MM.1S (cell line): ENCODE measurements around the gene KLHL2.
A peak's percentile ranks its signal among the peaks of the same experiment; 100 is the strongest.

Experiments
- DNase-seq: peaks from one replicate; pipeline ENCODE4 v3.0.0-alpha.2; 2015
- H2AFZ ChIP-seq: fragments of 300-600 bp; sonication (generic); 2 replicates; pipeline ENCODE4 v1.6.0; 2016; ENCODE audit warnings: antibody characterized with exemption, low read length
- H3F3A ChIP-seq: fragments of 300-600 bp; sonication (generic); 2 replicates; pipeline ENCODE4 v1.6.1; 2016; ENCODE audit warnings: mild to moderate bottlenecking, antibody characterized with exemption, low read length, moderate library complexity, mixed read lengths; ENCODE audit not compliant: insufficient read depth
- H3K27ac ChIP-seq: fragments of 300-600 bp; sonication (generic); 2 replicates; pipeline ENCODE4 v1.5.1; 2016; ENCODE audit warnings: mild to moderate bottlenecking, low read length
- H3K27me3 ChIP-seq: fragments of 300-600 bp; sonication (generic); replicated peaks from 2 replicates; pipeline ENCODE4 v1.6.0; 2016; ENCODE audit warnings: low read length; ENCODE audit not compliant: insufficient read depth
- H3K36me3 ChIP-seq: fragments of 300-600 bp; sonication (generic); replicated peaks from 2 replicates; pipeline ENCODE4 v1.6.1; 2016; ENCODE audit warnings: mild to moderate bottlenecking, low read length, mixed read lengths; ENCODE audit not compliant: insufficient read depth
- H3K4me1 ChIP-seq: fragments of 300-600 bp; sonication (generic); 2 replicates; pipeline ENCODE4 v1.6.1; 2016; ENCODE audit warnings: low read length, mixed read lengths
- H3K4me2 ChIP-seq: fragments of 300-600 bp; sonication (generic); 2 replicates; pipeline ENCODE4 v1.6.0; 2016; ENCODE audit warnings: low read depth, low read length
- H3K4me3 ChIP-seq: fragments of 300-600 bp; sonication (generic); 2 replicates; pipeline ENCODE4 v1.5.1; 2016; ENCODE audit warnings: low read length, mixed read lengths
- H3K79me2 ChIP-seq: fragments of 300-600 bp; sonication (generic); 2 replicates; pipeline ENCODE4 v1.6.1; 2016; ENCODE audit warnings: mixed run types, low read length, mixed read lengths
- H3K9ac ChIP-seq: fragments of 300-600 bp; sonication (generic); 2 replicates; pipeline ENCODE4 v1.6.1; 2016; ENCODE audit warnings: low read length, mixed read lengths
- H3K9me2 ChIP-seq: fragments of 300-600 bp; sonication (generic); replicated peaks from 2 replicates; pipeline ENCODE4 v1.6.1; 2016; ENCODE audit warnings: mild to moderate bottlenecking, low read length, mixed read lengths; ENCODE audit not compliant: insufficient read depth
- H3K9me3 ChIP-seq: fragments of 300-600 bp; sonication (generic); replicated peaks from 2 replicates; pipeline ENCODE4 v1.6.1; 2016; ENCODE audit warnings: mild to moderate bottlenecking, low read length, mixed read lengths; ENCODE audit not compliant: insufficient read depth
- H4K20me1 ChIP-seq: fragments of 300-600 bp; sonication (generic); 2 replicates; pipeline ENCODE4 v1.6.1; 2016; ENCODE audit warnings: mild to moderate bottlenecking, low read length, moderate library complexity, mixed read lengths; ENCODE audit not compliant: insufficient read depth
- EZH2 ChIP-seq: fragments of 300-600 bp; sonication (generic); optimal IDR thresholded peaks from 2 replicates; pipeline ENCODE3; 2017; ENCODE audit warnings: low read depth, mild to moderate bottlenecking, antibody characterized with exemption, low read length, mixed read lengths
- EZH2phosphoT487 ChIP-seq: fragments of 300-600 bp; sonication (generic); IDR thresholded peaks from 2 replicates; pipeline ENCODE4 v1.6.1; 2018; ENCODE audit warnings: antibody characterized with exemption, low read length
- TF ChIP-seq, protein P1 (sequence below): fragments of 300-600 bp; sonication (generic); IDR thresholded peaks from 2 replicates; pipeline ENCODE4 v1.5.1; 2016; ENCODE audit warnings: antibody characterized with exemption, low read length, mixed read lengths

KLHL2 gene

GRCh38 chr4:165201806-165202205, 5.6 kb upstream of the KLHL2 start:
- no peak overlapping the region for H3K27ac ChIP-seq
- no peaks in the 10 kb centered on the region for H3K36me3 ChIP-seq
- no peaks in the 10 kb centered on the region; the same call in 1 of the 2 replicates for H3F3A ChIP-seq
- TF ChIP-seq EZH2: no peak
- TF ChIP-seq, protein P1, sequence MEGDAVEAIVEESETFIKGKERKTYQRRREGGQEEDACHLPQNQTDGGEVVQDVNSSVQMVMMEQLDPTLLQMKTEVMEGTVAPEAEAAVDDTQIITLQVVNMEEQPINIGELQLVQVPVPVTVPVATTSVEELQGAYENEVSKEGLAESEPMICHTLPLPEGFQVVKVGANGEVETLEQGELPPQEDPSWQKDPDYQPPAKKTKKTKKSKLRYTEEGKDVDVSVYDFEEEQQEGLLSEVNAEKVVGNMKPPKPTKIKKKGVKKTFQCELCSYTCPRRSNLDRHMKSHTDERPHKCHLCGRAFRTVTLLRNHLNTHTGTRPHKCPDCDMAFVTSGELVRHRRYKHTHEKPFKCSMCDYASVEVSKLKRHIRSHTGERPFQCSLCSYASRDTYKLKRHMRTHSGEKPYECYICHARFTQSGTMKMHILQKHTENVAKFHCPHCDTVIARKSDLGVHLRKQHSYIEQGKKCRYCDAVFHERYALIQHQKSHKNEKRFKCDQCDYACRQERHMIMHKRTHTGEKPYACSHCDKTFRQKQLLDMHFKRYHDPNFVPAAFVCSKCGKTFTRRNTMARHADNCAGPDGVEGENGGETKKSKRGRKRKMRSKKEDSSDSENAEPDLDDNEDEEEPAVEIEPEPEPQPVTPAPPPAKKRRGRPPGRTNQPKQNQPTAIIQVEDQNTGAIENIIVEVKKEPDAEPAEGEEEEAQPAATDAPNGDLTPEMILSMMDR: no peak
- TF ChIP-seq EZH2phosphoT487: no peak
- H3K4me1 ChIP-seq: peaks cover 7% of the 10 kb centered on the region
- no peaks in the 10 kb centered on the region for H4K20me1 ChIP-seq
- H3K4me2 ChIP-seq: no peak overlapping the region
- no peak overlapping the region for H2AFZ ChIP-seq
- no peak for DNase-seq
- no peaks in the 10 kb centered on the region for H3K9me2 ChIP-seq
- H3K4me3 ChIP-seq: no peak overlapping the region
- H3K9ac ChIP-seq: no peak overlapping the region
- no peaks in the 10 kb centered on the region for H3K9me3 ChIP-seq
- H3K27me3 ChIP-seq: no peaks in the 10 kb centered on the region
- H3K79me2 ChIP-seq: 0 out of 2 replicates have a peak, but pooled peaks cover 1% of the 10 kb centered on the region

- Histone ChIP-seq H3K27ac (no peak overlapping the region), H3K4me2 (no peak overlapping the region), H3K36me3 (no peaks in the 10 kb centered on the region), H2AFZ (no peak overlapping the region), H3K9me2 (no peaks in the 10 kb centered on the region), H4K20me1 (no peaks in the 10 kb centered on the region), H3K4me3 (no peak overlapping the region), H3K9me3 (no peaks in the 10 kb centered on the region), H3F3A (peaks cover 5% of the 10 kb centered on the region), H3K9ac (no peak overlapping the region), H3K4me1 (peaks cover 11% of the 10 kb centered on the region), H3K27me3 (no peaks in the 10 kb centered on the region), H3K79me2 (peaks cover 12% of the 10 kb centered on the region)
- DNase-seq: no peak
- no peak for TF ChIP-seq EZH2
These were observed 3.6 kb upstream of the KLHL2 start for GRCh38 chr4:165203541-165204461.

DNA sequence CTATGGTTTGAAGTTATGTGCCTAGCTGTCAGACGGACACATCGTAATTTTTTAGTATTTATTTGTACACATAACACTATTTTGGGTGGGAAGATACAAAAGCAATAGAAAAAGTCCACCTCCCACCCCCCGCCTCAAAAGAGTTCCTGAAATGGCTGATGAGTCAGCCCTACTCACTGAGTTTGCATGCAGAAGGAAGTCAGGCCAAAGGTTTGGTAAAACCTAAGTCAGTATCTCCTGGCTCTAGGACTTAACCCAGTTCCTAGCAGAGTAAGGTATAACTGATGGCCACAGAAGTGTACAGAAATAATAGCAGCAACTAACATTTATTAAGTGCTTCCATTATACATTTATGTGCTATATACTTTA, 2.9 kb upstream of the KLHL2 start:
- H3K36me3 ChIP-seq: no peaks in the 10 kb centered on the region
- no peaks in the 10 kb centered on the region for H3K9me3 ChIP-seq
- DNase-seq: no peak
- H2AFZ ChIP-seq: no peak overlapping the region
- TF ChIP-seq, protein P1: no peak
- TF ChIP-seq EZH2: no peak
- no peak for TF ChIP-seq EZH2phosphoT487
- no peak overlapping the region for H3K4me2 ChIP-seq
- peaks cover 19% of the 10 kb centered on the region for H3K79me2 ChIP-seq
- no peaks in the 10 kb centered on the region for H4K20me1 ChIP-seq
- H3K27me3 ChIP-seq: no peaks in the 10 kb centered on the region
- H3F3A ChIP-seq: peaks cover 5% of the 10 kb centered on the region
- H3K4me3 ChIP-seq: no peak overlapping the region
- H3K4me1 ChIP-seq: peaks cover 16% of the 10 kb centered on the region
- no peaks in the 10 kb centered on the region for H3K9me2 ChIP-seq
- H3K27ac ChIP-seq: no peak overlapping the region
- no peak overlapping the region for H3K9ac ChIP-seq

- H3K9me2 ChIP-seq: no peaks in the 10 kb centered on the region
- H3K79me2 ChIP-seq: peaks cover 42% of the 10 kb centered on the region
- no peaks in the 10 kb centered on the region for H4K20me1 ChIP-seq
- H3K9me3 ChIP-seq: no peaks in the 10 kb centered on the region
- H3K36me3 ChIP-seq: no peaks in the 10 kb centered on the region
- no peak for DNase-seq
- H3K4me2 ChIP-seq: peak overlapping the region; percentile 81
- H3K4me1 ChIP-seq: peaks cover 16% of the 10 kb centered on the region
- peak overlapping the region; percentile 95 for H2AFZ ChIP-seq
- H3K27me3 ChIP-seq: no peaks in the 10 kb centered on the region
- peak overlapping the region; percentile 70 for H3K4me3 ChIP-seq
- peak overlapping the region; percentile 53; the same call in 1 of the 2 replicates for H3K9ac ChIP-seq
- peak overlapping the region; percentile 1; the same call in 1 of the 2 replicates for H3K27ac ChIP-seq
- H3F3A ChIP-seq: peaks cover 5% of the 10 kb centered on the region
- TF ChIP-seq EZH2 (no peak), EZH2phosphoT487 (no peak)
- TF ChIP-seq, protein P1: no peak
These were observed 338 bp upstream of the KLHL2 start for GRCh38 chr4:165207016-165207430.
